GM12878 (cell line): ENCODE results near the gene METRNL. TPM values are rescaled to one million over a fixed set of nuclear protein-coding genes. Genes with fewer than 3 reads are reported as not detected.

ENCODE experiments used
- ATAC-seq: fragments of 200-7000 bp; cut with Tn5 transposase; 3 replicates; pipeline ENCODE4 v1.9.1; 2020; ENCODE audit warnings: mild to moderate bottlenecking, moderate library complexity
- BruUV-seq: library from RNA; stranded (reverse); fragments of 400-500 nt; replicated peaks from 2 replicates; lab custom pipeline; 2021; lab: Mats Ljungman, UMichigan
- CTCF ChIA-PET: fragments of 300-600 bp; sonication (Branson Sonifier 250); formaldehyde crosslinking; extraction: SDS; loops from one replicate; lab custom pipeline; 2021; ENCODE audit warnings: inconsistent platforms; lab: Yijun Ruan, JAX
- POLR2A ChIA-PET: fragments of 350-600 bp; formaldehyde crosslinking; extraction: SDS; loops from one replicate; lab custom pipeline; 2021; ENCODE audit warnings: inconsistent platforms; lab: Charles Lee
- RAD21 ChIA-PET: fragments of 300-600 bp; sonication (Branson Sonifier 250); formaldehyde crosslinking; loops from one replicate; lab custom pipeline; 2023; ENCODE audit warnings: antibody characterized with exemption; ENCODE audit not compliant: unreplicated experiment; lab: Charles Lee
- SMC1A ChIA-PET: fragments of 300-600 bp; sonication (Branson Sonifier 250); formaldehyde crosslinking; loops from one replicate; lab custom pipeline; 2023; ENCODE audit not compliant: unreplicated experiment, uncharacterized antibody; lab: Charles Lee
- DNase-seq: peaks from one replicate; pipeline ENCODE4 v3.0.0-alpha.2; 2011; ENCODE audit warnings: low read depth, low spot score
- FAIRE-seq: peaks from 3 replicates; lab custom pipeline; 2011; peaks lifted over from hg19 to GRCh38; lab: Jason Lieb, UNC
- H2AFZ ChIP-seq: 2 replicates; pipeline ENCODE4 v1.6.0; 2011; ENCODE audit warnings: low read depth, low read length, control low read depth; ENCODE audit not compliant: control insufficient read depth
- H3K27ac ChIP-seq: 2 replicates; pipeline ENCODE4 v1.5.1; 2011; ENCODE audit warnings: control low read depth; ENCODE audit not compliant: control insufficient read depth, insufficient read depth
- H3K27me3 ChIP-seq, 2 experiments: replicated peaks in 1 of 2; 2 replicates each; pipeline versions ENCODE4 v1.6.0 to v1.6.1; 2011; ENCODE audit warnings: low read length in 1 of 2; ENCODE audit not compliant: control insufficient read depth in 2 of 2, insufficient read depth in 2 of 2
- H3K36me3 ChIP-seq, 2 experiments: 2 replicates each; pipeline ENCODE4 v1.5.1; 2011; ENCODE audit warnings: low read length in 1 of 2; ENCODE audit not compliant: control insufficient read depth in 2 of 2, insufficient read depth in 2 of 2
- H3K4me1 ChIP-seq: 2 replicates; pipeline ENCODE4 v1.6.1; 2011; ENCODE audit warnings: mild to moderate bottlenecking, low read length, moderate library complexity, mixed read lengths; ENCODE audit not compliant: control insufficient read depth, insufficient read depth
- H3K4me2 ChIP-seq: 2 replicates; pipeline ENCODE4 v1.6.0; 2011; ENCODE audit warnings: control low read depth; ENCODE audit not compliant: control insufficient read depth, insufficient read depth
- H3K4me3 ChIP-seq: fragments of 200-600 bp; sonication (generic); 2 replicates; pipeline ENCODE4 v1.5.1; 2016
- H3K79me2 ChIP-seq: 2 replicates; pipeline ENCODE4 v1.6.0; 2011; ENCODE audit warnings: low read length; ENCODE audit not compliant: control insufficient read depth, insufficient read depth
- H3K9ac ChIP-seq: 2 replicates; pipeline ENCODE4 v1.8.0; 2011; ENCODE audit warnings: low read length, control low read depth, mixed read lengths; ENCODE audit not compliant: control insufficient read depth, insufficient read depth
- H3K9me3 ChIP-seq: replicated peaks from 3 replicates; pipeline ENCODE4 v1.5.1; 2011; ENCODE audit warnings: mild to moderate bottlenecking, low read length; ENCODE audit not compliant: control insufficient read depth, insufficient read depth
- H4K20me1 ChIP-seq: 2 replicates; pipeline ENCODE4 v1.6.0; 2011; ENCODE audit not compliant: control insufficient read depth, insufficient read depth
- BACH1 ChIP-seq: fragments of 450-650 bp; IDR thresholded peaks from 2 replicates; pipeline ENCODE4 v1.6.1; 2017; ENCODE audit warnings: mild to moderate bottlenecking, borderline replicate concordance
- ETV6 ChIP-seq, 2 experiments: fragments of 450-650 bp in 1 of 2; IDR thresholded peaks in 1 of 2; conservative IDR thresholded peaks in 1 of 2; 2 replicates each; pipeline ENCODE4 v1.6.1; 2014; ENCODE audit warnings: antibody characterized with exemption in 1 of 2, borderline replicate concordance in 1 of 2, low read depth in 1 of 2, mild to moderate bottlenecking in 1 of 2, moderate library complexity in 1 of 2
- IKZF2 ChIP-seq, 2 experiments: fragments of 450-650 bp; IDR thresholded peaks; 2 replicates each; pipeline ENCODE4 v1.6.1; 2017; ENCODE audit warnings: mild to moderate bottlenecking in 2 of 2, moderate library complexity in 2 of 2
- MYC ChIP-seq: IDR thresholded peaks from 2 replicates; pipeline ENCODE4 v1.6.1; 2011; ENCODE audit warnings: mild to moderate bottlenecking, low read length, moderate library complexity, inconsistent platforms; ENCODE audit not compliant: insufficient read depth, insufficient replicate concordance, insufficient read length, severe bottlenecking
- YY1 ChIP-seq: IDR thresholded peaks from 2 replicates; pipeline ENCODE4 v1.6.1; 2011; ENCODE audit warnings: low read depth, mild to moderate bottlenecking, low read length
- WGBS: methylation state at CpG from one replicate; pipeline ENCODE4 v1.1.6; 2016; ENCODE audit warnings: low lambda C conversion rate; ENCODE audit not compliant: insufficient replicate concordance, insufficient coverage; ENCODE audit errors: missing lambda C conversion rate; 5-methylcytosine and 5-hydroxymethylcytosine counted together
- in situ Hi-C: fragments of 300-500 bp; cut with MboI; formaldehyde crosslinking; loops from 9 replicates; pipeline ENCODE4 v1.14.3; 2018; ENCODE audit warnings: mixed read lengths
- intact Hi-C: fragments of 100-400 bp; cut with micrococcal nuclease; formaldehyde crosslinking; loops from one replicate; pipeline ENCODE4 v1.14.2; 2022; ENCODE audit not compliant: unreplicated experiment
- polyA plus RNA-seq, 11 experiments: library from polyadenylated mRNA; depleted of rRNA in 4 of 11; unstranded in 6 of 11; stranded (reverse) in 5 of 11; fragments of >200 nt; fragmentation: Nextera tagmentation in 4 of 11; fragmentation: Illumina TruSeq in 1 of 11; extraction: Ambion mirVana in 4 of 11; extraction: Trizol in 1 of 11; gene quantifications; 1 replicate in 1 of 11; 2 replicates in 10 of 11; pipeline versions ENCODE4 v1.2.1 to v1.2.3, GENCODE V29; 2011 to 2016; ENCODE audit warnings: inconsistent platforms in 2 of 11, missing spikeins in 2 of 11, low read depth in 1 of 11
- total RNA-seq, 4 experiments: library from RNA; depleted of rRNA in 3 of 4; stranded (reverse); fragments of >200 nt in 3 of 4; fragmentation: Illumina TruSeq in 1 of 4; extraction: Trizol in 1 of 4; gene quantifications; 2 replicates each; pipeline versions ENCODE4 v1.2.1 to v1.2.3, GENCODE V29; 2013 to 2021
- TF ChIP-seq, protein P1 (sequence below): fragments of 450-650 bp; IDR thresholded peaks from 2 replicates; pipeline ENCODE4 v1.6.1; 2017; ENCODE audit warnings: low read depth, mild to moderate bottlenecking, moderate library complexity

The METRNL gene
- total and polyA plus RNA-seq, 10 of the 15 experiments (the other 5 are each of a cell fraction or from before 2014, with no cell fraction given) = 0.05 to 3.7 (median 0.48) TPM; not detected in 2

DNA sequence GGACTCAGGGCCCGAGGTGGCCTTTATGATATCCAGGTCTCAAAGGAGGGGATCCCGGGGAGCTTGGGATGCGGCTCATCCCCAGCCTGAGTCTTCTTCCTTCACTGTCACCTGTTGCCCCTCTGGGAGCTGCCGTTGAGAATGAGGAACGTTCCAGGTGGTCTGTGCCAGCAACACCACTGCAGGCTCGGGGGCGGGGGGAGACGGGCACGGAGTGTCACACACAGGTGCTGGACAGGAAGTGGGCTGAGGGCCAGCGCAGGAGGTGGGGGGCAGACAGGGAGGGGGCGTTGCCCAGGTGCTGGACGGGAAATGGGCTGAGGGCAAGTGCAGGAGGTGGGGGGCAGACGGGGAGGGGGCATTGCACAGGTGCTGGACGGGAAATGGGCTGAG lies 28.2 kb downstream of the METRNL start:
- RAD21 ChIA-PET = no interaction called here
- no peak for FAIRE-seq
- Histone ChIP-seq H4K20me1 (no peaks in the 10 kb centered on the region), H3K79me2 (no peaks in the 10 kb centered on the region), H3K4me1 (no peaks in the 10 kb centered on the region), H3K9ac (no peak overlapping the region), H3K27ac (no peak overlapping the region)
- intact Hi-C loops = no loop called here
- no TSS peak for BruUV-seq
- TF ChIP-seq YY1 = no peak
- TF ChIP-seq ETV6 (conservative IDR thresholded peaks at IDR 0.05 in 1 of 2, IDR thresholded peaks at IDR 0.05 in 1 of 2; ENCODE audit: borderline replicate concordance in 1 of 2, low read depth in 1 of 2) = no peak
- TF ChIP-seq, protein P1, sequence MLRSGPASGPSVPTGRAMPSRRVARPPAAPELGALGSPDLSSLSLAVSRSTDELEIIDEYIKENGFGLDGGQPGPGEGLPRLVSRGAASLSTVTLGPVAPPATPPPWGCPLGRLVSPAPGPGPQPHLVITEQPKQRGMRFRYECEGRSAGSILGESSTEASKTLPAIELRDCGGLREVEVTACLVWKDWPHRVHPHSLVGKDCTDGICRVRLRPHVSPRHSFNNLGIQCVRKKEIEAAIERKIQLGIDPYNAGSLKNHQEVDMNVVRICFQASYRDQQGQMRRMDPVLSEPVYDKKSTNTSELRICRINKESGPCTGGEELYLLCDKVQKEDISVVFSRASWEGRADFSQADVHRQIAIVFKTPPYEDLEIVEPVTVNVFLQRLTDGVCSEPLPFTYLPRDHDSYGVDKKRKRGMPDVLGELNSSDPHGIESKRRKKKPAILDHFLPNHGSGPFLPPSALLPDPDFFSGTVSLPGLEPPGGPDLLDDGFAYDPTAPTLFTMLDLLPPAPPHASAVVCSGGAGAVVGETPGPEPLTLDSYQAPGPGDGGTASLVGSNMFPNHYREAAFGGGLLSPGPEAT = no peak
- TF ChIP-seq IKZF2 (IDR thresholded peaks at IDR 0.05) = no peak
- TF ChIP-seq MYC = no peak
- TF ChIP-seq BACH1 = no peak
- TF ChIP-seq, all 136 proteins: peak for 0
- in situ Hi-C loops = no loop called here
- ChIA-PET CTCF (no interaction called here), POLR2A (no interaction called here), SMC1A (no interaction called here)
- Histone ChIP-seq H3K27me3 (no peaks in the 10 kb centered on the region), H3K4me3 (no peak overlapping the region), H3K9me3 (no peaks in the 10 kb centered on the region; the same call in 2 of the 3 replicates), H3K4me2 (no peak overlapping the region), H3K36me3 (no peaks in the 10 kb centered on the region), H2AFZ (no peak overlapping the region)
- DNase-seq = no peak
- 16% methylated on average over 10 of the region's 14 CpGs for WGBS
- ATAC-seq = no peak
